WERI-Rb-1 (cell line): Measurements from ENCODE around the gene AJAP1.
A peak's percentile ranks its signal among the peaks of the same experiment; 100 is the strongest.

ENCODE experiments used
- DNase-seq: peaks from one replicate; pipeline ENCODE4 v3.0.0-alpha.2; 2020
- H3K27ac ChIP-seq: fragments of 250-450 bp; sonication (Bioruptor Pico); 2 replicates; pipeline ENCODE4 v1.5.1; 2020; ENCODE audit warnings: mild to moderate bottlenecking, moderate library complexity
- H3K27me3 ChIP-seq: fragments of 250-450 bp; sonication (Bioruptor Pico); 2 replicates; pipeline ENCODE4 v1.5.1; 2021; ENCODE audit warnings: mild to moderate bottlenecking, low read depth, moderate library complexity; ENCODE audit not compliant: insufficient read depth, severe bottlenecking
- H3K36me3 ChIP-seq: fragments of 250-450 bp; sonication (Bioruptor Pico); 2 replicates; pipeline ENCODE4 v1.5.1; 2020; ENCODE audit warnings: mild to moderate bottlenecking, moderate library complexity
- H3K4me3 ChIP-seq: 2 replicates; pipeline ENCODE4 v1.5.1; 2011; ENCODE audit warnings: low read depth, mild to moderate bottlenecking, control low read depth, low read length
- H3K9me3 ChIP-seq: fragments of 250-450 bp; sonication (Bioruptor Pico); 2 replicates; pipeline ENCODE4 v1.5.1; 2021; ENCODE audit warnings: mild to moderate bottlenecking, moderate library complexity; ENCODE audit not compliant: severe bottlenecking
- TF ChIP-seq, protein P1 (sequence below): IDR thresholded peaks from 2 replicates; pipeline ENCODE4 v1.5.1; 2011; ENCODE audit warnings: low read depth, mild to moderate bottlenecking, control low read depth, inconsistent platforms, low read length

The AJAP1 gene

GRCh38 chr1:4653796-4654725, at the start of gene AJAP1:
AJAP1 (plus strand) TSS chr1:4654609; CDS start chr1:4655426, 817 bp downstream.
- Histone ChIP-seq H3K9me3 (no peaks in the 10 kb centered on the region), H3K36me3 (no peaks in the 10 kb centered on the region), H3K27me3 (peaks cover 81% of the 10 kb centered on the region), H3K4me3 (peak within 1 kb of the TSS; percentile 36), H3K27ac (no peak within 1 kb of the TSS)
- DNase-seq, result peak; percentile 19
- TF ChIP-seq, protein P1, sequence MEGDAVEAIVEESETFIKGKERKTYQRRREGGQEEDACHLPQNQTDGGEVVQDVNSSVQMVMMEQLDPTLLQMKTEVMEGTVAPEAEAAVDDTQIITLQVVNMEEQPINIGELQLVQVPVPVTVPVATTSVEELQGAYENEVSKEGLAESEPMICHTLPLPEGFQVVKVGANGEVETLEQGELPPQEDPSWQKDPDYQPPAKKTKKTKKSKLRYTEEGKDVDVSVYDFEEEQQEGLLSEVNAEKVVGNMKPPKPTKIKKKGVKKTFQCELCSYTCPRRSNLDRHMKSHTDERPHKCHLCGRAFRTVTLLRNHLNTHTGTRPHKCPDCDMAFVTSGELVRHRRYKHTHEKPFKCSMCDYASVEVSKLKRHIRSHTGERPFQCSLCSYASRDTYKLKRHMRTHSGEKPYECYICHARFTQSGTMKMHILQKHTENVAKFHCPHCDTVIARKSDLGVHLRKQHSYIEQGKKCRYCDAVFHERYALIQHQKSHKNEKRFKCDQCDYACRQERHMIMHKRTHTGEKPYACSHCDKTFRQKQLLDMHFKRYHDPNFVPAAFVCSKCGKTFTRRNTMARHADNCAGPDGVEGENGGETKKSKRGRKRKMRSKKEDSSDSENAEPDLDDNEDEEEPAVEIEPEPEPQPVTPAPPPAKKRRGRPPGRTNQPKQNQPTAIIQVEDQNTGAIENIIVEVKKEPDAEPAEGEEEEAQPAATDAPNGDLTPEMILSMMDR, result no peak

- Histone ChIP-seq H3K9me3 (peaks cover 7% of the 10 kb centered on the region), H3K27ac (no peak overlapping the region), H3K27me3 (peaks cover 73% of the 10 kb centered on the region), H3K36me3 (no peaks in the 10 kb centered on the region), H3K4me3 (no peak overlapping the region)
- DNase-seq, result no peak
- TF ChIP-seq, protein P1, result no peak
Observed at GRCh38 chr1:4605158-4605557, 49.3 kb upstream of the AJAP1 start.

DNA sequence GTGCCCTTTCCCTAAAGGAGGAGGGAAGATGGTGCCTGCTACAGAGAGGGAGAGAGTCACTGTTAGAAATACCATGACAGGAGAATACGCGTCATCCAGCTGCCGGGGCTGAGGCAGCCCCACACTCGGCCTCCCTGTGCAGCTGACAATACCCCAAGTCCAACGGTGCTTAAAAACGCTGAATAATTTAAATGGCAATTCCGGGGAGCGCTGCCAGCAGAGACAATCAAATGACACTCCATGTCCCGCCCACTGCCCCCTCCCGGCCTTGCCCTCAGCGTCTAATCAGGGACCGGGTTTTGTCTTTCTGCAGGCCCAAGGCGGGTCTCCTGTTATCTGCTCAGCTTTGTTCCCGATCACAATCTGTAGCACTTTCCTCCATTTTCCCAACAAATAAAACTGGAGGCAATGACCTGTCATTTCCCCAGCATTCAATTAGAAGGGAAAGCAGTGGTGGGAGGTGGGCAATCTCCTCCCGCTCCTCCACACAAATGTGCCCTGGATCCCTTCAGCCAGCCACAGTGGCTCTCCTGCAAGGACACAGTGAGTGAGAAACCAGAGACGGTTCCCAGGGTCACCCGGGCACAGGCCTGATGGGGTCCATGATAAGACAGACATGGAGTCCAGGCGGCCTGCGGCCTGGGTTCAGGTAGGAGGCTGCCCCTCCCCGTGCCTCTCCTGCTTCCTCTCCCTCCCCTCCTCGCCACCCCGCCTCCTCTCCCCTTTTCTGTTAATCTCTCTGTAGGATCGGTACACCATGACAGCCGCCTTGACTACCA, 42.7 kb upstream of the AJAP1 start:
- DNase-seq, result no peak
- H3K27me3 ChIP-seq, result peaks cover 15% of the 10 kb centered on the region
- H3K27ac ChIP-seq, result no peak overlapping the region
- peaks cover 15% of the 10 kb centered on the region for H3K9me3 ChIP-seq
- TF ChIP-seq, protein P1, result no peak
- H3K4me3 ChIP-seq, result no peak overlapping the region
- H3K36me3 ChIP-seq, result no peaks in the 10 kb centered on the region

GRCh38 chr1:4612991-4613390, 41.4 kb upstream of the AJAP1 start:
- Histone ChIP-seq H3K4me3 (no peak overlapping the region), H3K9me3 (peaks cover 15% of the 10 kb centered on the region), H3K36me3 (no peaks in the 10 kb centered on the region), H3K27me3 (peaks cover 5% of the 10 kb centered on the region), H3K27ac (no peak overlapping the region)
- TF ChIP-seq, protein P1, result no peak
- DNase-seq, result no peak

DNA sequence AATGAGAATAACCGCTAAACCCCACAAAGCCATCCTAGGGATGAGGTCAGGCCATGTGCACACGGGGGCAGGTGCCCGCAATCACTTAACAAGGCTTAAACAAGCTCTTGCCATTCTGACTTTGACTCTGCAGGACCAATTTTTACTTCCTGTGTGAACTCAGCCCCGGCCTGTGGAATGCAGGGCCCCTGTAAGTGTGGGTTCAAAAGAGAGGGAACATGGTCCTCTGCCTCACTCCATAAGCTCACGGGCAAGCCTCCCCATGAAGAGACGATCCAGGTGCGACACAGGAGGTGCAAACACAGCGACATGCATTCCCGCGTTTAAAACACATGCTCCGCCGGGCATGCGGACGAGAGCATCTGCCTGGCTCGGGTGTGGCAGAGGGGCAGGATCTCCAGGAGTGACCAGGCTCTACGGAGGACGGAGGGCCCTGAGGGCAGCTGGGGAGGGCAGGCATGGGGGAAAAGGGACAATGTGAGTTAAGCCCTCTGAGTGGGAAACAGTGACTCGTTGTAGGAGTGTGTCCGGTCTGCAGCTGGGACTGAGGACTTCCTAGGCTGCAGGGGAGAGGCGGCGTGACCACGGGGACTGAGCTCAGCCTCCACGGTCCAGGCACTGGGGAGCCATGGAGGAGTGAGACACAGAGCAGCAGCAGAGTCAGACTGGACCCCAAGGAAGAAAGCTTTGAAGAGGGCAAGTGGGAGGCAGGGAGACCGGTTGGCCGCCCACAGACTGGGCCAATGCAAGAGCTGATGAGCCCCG, 40.6 kb upstream of the AJAP1 start:
- Histone ChIP-seq H3K36me3 (no peaks in the 10 kb centered on the region), H3K9me3 (peaks cover 15% of the 10 kb centered on the region), H3K27ac (no peak overlapping the region), H3K4me3 (no peak overlapping the region), H3K27me3 (peaks cover 5% of the 10 kb centered on the region)
- TF ChIP-seq, protein P1, result no peak
- DNase-seq, result no peak
